OCI-M1 (cell line): ENCODE data around the gene TMEM116.
"Not testable (repeated sequence)": the region's sequence is repeated elsewhere in the genome, so short reads cannot be mapped to it uniquely, and the experiment has no call there.

Source experiments
- DNase-seq: peaks from one replicate; lab custom pipeline; 2025; lab: John Stamatoyannopoulos, UW

The TMEM116 gene

GRCh38 chr12:111976291-111976690 lies 36.7 kb downstream of the TMEM116 start:
- no peak for DNase-seq

DNA sequence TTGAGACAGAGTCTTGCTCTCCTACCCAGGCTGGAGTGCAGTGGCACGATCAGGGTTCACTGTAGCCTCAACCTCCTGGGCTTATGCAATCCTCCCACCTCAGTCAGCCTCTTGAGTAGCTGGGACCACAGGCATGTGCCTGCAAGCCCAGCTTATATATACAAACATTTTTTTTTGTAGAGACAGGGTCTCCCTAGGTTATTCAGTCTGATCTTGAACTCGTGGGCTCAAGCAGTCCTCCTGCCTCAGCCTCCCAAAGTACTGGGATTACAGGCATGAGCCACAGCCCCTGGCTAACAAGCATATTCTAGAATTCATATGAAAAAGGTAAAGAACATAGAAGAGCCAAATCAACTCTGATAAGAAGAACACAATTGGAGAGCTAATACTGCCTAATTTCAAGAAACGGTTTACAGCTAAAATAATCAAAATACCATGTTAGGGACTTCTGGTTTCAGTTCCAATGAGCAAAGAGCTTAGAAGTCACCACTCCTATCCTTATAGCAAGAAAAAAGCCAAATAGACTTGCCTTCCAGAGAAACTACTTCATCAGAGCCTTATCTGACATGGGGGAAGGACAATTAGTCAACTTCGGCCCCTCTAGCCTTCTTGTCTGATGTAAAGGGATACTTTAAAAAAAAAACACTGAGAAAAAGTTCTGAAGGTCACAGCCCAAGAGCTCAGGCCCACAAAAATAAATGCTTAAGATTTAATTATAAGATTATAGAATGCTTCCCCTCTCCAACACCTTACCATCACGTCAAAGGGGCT lies 37.6 kb downstream of the TMEM116 start:
- DNase-seq: peak; percentile 70

DNA sequence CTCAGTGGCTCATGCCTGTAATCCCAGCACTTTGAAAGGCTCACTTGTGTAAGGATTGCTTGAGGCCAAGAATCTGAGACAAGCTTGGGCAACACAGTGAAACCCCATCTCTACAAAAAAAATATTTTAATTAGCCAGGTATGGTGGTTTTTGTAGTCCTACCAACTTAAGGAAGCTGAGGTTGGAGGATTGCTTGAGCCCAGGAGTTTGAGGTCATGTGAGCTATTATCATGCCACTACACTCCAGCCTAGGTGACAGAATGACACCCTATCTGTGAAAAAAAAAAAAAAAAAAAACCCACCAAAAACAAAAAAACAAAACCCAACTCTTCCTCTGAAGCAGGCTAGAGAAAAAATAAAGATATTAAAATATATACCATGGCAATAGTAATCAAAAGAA lies 41.2 kb downstream of the TMEM116 start:
- DNase-seq: peak; percentile 66

DNA sequence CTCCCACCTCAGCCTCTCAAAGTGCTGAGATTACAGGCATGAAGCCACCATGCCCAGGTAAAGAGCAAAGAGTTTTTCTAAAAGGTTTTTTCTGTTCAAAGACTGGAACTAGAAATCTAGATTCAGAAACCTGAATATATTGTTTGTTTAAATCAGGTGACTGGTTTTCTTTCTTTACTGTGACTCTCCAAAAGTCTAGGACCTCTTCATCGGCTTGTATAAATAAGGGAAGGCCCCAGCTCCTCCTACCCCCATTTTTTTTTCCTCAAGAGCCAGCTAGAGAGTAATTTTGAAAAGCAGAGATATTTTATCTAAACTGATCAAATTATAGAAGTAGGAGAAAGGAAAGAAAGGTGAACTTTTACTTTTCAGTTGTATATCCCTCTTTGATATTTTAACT lies 48.0 kb downstream of the TMEM116 start:
- DNase-seq: no peak

DNA sequence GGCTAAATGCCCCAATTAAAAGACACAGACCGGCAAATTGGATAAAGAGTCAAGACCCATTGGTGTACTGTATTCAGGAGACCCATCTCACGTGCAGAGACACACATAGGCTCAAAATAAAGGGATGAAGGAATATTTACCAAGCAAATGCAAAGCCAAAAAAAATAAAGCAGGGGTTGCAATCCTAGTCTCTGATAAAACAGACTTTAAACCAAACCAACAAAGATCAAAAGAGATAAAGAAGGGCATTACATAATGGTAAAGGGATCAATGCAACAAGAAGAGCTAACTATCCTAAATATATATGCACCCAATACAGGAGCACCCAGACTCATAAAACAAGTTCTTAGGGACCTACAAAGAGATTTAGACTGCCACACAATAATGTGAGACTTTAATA lies 53.4 kb downstream of the TMEM116 start:
- DNase-seq: not testable (repeated sequence)

- DNase-seq: not testable (repeated sequence)
Observed at GRCh38 chr12:111957224-111957623, 55.7 kb downstream of the TMEM116 start.

DNA sequence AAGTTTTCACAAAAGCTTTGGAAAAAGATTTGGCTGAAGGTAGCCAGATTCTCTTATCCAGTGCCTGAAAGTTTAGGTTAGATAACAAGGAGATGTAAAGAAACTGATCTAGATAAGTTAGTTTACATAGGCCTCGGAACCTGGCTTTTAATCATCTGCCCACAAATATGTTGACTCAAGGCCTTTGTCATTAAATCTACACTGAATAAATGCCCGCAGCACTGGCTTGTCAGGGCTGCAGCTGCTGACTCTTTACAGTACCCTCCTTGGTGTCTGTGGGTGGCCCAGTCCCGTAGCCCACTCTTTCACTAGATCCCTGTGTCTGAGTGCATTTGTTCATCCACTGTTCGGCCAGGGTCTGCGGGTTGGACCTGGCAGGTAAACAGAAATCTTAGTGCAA lies 58.0 kb downstream of the TMEM116 start:
- no peak for DNase-seq

DNA sequence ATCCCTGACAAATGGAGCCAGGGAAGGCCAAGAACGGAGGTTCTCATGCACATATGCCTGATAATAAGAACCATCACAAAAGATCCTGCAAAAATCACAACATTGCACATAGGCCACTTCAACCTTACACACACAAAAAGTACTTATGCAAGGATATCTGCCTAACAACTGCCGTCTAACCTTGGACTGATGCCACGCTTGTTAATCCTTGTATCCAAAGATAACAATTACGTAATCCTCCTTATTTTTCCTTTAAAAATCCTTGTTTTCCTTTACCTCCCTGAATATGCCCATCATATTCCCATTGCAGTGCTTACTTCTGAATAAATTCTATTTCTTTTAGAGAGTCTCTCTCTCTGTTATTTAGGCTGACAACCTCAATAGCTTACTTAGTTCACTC lies 59.5 kb downstream of the TMEM116 start:
- DNase-seq: no peak

- not testable (repeated sequence) for DNase-seq
Observed at GRCh38 chr12:111952084-111952787, 60.7 kb downstream of the TMEM116 start.

DNA sequence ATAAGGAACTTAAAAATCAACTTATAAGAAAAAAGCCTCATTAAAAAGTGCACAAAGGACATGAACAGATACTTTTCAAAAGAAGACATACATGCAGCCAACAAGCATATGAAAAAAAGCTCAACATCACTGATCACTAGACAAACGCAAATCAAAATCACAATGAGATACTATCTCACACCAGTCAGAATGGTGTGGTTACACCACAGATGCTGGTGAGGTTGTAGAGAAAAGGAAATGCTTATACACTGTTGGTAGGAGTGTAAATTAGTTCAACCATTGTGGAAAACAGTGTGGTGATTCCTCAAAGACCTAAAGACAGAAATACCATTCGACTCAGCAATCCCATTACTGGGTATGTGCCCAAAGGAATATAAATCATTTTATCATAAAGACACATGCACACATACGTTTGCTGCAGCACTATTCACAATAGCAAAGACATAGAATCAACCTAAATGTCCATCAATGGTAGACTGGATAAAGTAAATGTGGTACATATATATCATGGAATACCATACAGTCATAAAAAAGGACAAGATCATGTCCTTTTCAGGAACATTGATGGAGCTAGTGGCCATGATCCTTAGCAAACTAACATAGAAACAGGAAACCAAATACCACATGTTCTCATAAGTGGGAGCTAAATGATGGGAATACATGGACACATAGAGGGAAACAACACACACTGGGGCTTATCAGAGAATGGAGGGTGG lies 61.8 kb downstream of the TMEM116 start:
- DNase-seq: not testable (repeated sequence)

DNA sequence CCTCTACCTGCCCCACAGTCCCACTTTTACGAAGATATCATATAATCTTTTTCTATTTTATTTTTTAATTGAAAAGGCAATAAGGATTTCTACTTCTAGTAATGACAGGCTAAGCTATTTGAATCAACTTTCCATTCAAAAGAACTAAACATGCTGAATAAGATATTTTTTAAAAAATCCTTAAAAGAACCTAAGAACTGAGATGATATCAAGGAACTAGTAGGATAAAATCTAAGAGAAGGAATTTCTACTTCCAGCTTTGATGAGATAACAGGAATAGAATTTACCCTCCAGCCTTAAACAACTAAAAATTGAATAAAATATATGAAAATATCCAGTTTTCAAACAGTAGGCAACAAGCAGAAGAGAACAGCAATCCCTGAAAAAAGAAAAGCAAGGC lies 69.0 kb downstream of the TMEM116 start:
- DNase-seq: no peak

- peak; percentile 22 for DNase-seq
Observed at GRCh38 chr12:111942557-111942956, 70.4 kb downstream of the TMEM116 start.

DNA sequence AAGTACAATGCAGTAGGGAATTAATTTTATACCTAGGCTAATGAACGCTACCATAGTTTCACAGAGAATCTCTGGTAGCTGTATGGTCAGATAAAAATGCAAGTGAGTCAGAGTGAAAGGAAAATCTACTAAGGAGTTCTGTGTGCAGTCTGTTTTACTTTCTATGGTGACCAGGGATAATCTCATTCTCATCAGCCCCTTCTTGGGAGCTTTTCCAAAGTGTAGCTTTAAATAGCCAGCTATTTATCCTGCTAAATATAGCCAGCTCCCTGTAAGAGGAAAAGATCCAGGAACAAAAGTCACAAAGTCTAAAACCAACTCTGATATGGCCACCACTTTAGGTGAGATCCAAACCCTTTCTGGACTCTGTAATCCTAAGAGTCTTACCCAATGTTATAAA lies 75.5 kb downstream of the TMEM116 start:
- DNase-seq: no peak

GRCh38 chr12:111936869-111937268 lies 76.1 kb downstream of the TMEM116 start:
- no peak for DNase-seq

- no peak for DNase-seq
Observed at GRCh38 chr12:111932241-111932640, 80.7 kb downstream of the TMEM116 start.

- DNase-seq: no peak
Observed at GRCh38 chr12:111927346-111927745, 85.6 kb downstream of the TMEM116 start.

GRCh38 chr12:111926631-111927030 lies 86.3 kb downstream of the TMEM116 start:
- no peak for DNase-seq

- DNase-seq: no peak
Observed at GRCh38 chr12:111925171-111925570, 87.8 kb downstream of the TMEM116 start.

GRCh38 chr12:111907740-111908139 lies 105.2 kb downstream of the TMEM116 start:
- no peak for DNase-seq

GRCh38 chr12:111905502-111905901 lies 107.5 kb downstream of the TMEM116 start:
- no peak for DNase-seq

DNA sequence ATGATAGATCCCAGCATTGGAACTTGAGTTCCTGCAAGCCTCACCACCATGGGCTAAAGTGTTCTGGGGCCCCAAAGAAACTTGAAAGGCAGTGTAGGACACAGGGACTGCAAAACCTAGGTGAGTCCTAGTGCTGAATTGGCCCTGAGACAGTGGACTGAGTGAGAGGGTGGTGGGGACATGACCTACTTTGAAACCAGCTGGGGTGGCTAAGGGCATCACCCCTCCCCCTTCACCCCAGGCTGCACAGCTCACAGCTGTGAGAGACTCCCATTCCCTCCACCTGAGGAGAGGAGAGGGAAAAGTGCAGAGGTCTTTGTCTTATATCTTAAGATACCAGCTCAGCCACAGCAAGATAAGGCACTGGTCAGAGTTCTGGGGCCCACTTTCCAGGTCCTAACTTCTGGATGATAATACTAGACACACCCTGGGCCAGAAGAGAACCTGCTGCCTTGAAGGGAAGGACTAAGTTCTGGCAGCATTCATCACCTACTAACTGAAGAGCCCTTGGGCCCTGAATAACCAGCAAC lies 108.5 kb downstream of the TMEM116 start:
- DNase-seq: peak; percentile 16

- no peak for DNase-seq
Observed at GRCh38 chr12:111901182-111901581, 111.8 kb downstream of the TMEM116 start.

- DNase-seq: no peak
Observed at GRCh38 chr12:111894556-111894955, 118.4 kb downstream of the TMEM116 start.
